Hepatocyte (in vitro differentiated cells): ENCODE measurements around the gene TRPM6.

ENCODE experiments used
- CTCF ChIP-seq: fragments of 200-600 bp; sonication (generic); IDR thresholded peaks from 2 replicates; pipeline ENCODE4 v1.5.1; 2016; ENCODE audit warnings: antibody characterized with exemption, mild to moderate bottlenecking; ENCODE audit not compliant: poor library complexity
- EZH2phosphoT487 ChIP-seq: fragments of 200-600 bp; sonication (generic); IDR thresholded peaks from one replicate; pipeline ENCODE4 v1.6.1; 2018; ENCODE audit warnings: antibody characterized with exemption, mild to moderate bottlenecking, low read depth, moderate library complexity; ENCODE audit not compliant: unreplicated experiment, severe bottlenecking

DNA sequence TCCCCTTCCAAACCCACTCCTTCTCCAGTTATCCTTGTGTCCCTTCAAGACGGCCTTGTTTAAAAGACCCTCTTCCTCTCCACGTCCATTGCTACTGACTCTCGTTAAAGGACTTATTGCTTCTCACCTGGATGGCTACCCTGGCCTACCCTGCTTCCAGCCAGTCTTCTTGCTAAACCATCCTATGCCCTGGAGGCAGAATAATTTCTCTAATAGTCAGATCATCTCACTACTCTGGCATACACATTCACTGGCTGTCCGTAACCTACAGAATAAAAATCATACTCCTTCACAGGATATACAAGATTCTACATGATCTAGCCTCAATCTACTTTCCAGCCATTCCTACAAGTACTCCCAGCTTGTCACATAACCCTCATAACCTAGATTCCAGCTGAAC lies 92.6 kb downstream of the TRPM6 start:
- TF ChIP-seq CTCF (no peak), EZH2phosphoT487 (no peak)
